DMS114 treated with DMSO at 0.1 percent for 48 hours (cell line): ENCODE measurements around the gene LRCH3.
"Not testable (repeated sequence)": the region's sequence is repeated elsewhere in the genome, so short reads cannot be mapped to it uniquely, and the experiment has no call there.

Source experiments
- DNase-seq: peaks from one replicate; lab custom pipeline; 2025; ENCODE audit not compliant: unreplicated experiment; lab: John Stamatoyannopoulos, UW

LRCH3 gene

DNA sequence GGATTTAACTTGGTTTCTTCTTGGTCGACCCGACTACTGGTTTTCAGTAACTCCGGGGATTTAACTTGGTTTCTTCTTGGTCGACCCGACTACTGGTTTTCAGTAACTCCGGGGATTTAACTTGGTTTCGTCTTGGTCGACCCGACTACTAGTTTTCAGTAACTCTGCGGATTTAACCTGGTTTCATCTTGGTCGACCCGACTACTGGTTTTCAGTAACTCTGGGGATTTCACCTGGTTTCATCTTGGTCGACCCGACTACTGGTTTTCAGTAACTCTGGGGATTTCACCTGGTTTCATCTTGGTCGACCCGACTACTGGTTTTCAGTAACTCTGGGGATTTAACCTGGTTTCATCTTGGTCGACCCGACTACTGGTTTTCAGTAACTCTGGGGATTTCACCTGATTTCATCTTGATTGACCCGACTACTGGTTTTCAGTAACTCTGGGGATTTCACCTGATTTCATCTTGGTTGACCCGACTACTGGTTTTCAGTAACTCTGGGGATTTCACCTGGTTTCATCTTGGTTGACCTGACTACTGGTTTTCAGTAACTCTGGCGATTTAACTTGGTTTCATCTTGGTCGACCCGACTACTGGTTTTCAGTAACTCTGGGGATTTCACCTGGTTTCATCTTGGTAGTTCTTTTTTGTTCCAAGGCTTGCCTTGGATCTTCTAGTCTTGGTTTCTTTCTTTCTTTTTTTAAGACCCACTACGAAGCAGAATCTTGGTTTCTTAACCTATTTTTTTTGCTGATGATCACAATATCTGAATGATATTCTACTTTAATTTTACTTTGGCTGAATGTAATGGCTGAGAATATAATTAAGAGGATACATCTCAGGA lies 130.6 kb downstream of the LRCH3 start:
- DNase-seq = not testable (repeated sequence)

GRCh38 chr3:197926418-197926817 lies 135.4 kb downstream of the LRCH3 start:
- no peak for DNase-seq

DNA sequence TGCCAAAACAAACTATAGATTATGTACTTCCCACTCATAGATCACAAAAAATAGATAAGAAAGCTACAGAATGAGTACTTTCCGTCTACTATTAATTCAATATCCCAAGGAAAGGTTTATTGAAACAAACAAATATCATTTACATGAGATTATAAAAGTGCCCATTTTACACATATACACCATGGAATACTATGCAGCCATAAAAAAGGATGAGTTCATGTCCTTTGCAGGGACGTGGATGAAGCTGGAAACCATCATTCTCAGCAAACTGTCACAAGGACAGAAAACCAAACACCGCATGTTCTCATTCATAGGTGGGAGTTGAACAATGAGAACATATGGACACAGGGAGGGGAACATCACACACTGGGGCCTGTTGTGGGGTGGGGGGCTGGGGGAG lies 136.5 kb downstream of the LRCH3 start:
- DNase-seq = not testable (repeated sequence)

GRCh38 chr3:197936819-197937384 lies 145.8 kb downstream of the LRCH3 start:
- no peak for DNase-seq
